Activated CD4-positive, CD25-positive, alpha-beta regulatory T cell (primary cell): ENCODE results near the gene TNFAIP8.

ENCODE experiments used
- DNase-seq, 4 experiments: peaks; one replicate each; lab custom pipeline; 2025; lab: John Stamatoyannopoulos, UW

Gene TNFAIP8

DNA sequence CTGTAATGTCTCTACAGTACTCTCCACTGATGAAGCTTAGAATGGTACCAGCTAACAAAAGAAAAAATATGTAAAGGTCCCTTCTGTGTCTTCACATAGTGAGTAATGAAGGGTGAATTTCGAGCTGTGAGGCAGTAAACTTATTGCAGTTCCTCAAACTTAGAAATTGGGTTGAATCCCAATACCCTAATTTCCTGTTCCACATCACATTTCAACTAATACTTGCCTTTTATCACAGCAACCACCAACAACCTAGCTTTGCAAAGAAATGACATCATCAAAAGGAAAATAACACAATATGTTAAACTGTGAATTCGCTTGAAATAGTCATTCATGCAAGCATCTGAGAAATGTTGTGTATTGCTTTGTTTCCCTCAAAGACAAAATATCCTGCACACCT, 9.4 kb upstream of the TNFAIP8 start:
- DNase-seq: no peak

DNA sequence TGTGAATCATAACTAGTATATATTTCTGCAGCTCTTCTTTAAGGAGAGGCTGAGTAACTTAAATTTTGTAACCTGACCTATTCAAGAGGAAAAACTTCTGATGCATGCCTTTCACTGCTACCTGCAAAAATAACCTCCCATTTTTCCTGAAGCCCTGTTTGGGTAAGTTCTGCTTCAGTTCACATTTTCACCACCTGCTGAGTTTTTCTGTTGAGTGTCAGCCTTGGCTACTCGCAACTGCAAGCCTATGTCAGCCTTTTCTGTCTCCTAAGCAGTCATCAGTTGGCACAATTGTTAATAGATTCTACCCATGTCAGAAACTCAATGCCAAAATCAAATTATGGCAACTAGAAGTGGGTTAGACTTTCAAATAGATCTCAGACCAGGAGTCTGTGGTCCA, 8.2 kb upstream of the TNFAIP8 start:
- DNase-seq: no peak

DNA sequence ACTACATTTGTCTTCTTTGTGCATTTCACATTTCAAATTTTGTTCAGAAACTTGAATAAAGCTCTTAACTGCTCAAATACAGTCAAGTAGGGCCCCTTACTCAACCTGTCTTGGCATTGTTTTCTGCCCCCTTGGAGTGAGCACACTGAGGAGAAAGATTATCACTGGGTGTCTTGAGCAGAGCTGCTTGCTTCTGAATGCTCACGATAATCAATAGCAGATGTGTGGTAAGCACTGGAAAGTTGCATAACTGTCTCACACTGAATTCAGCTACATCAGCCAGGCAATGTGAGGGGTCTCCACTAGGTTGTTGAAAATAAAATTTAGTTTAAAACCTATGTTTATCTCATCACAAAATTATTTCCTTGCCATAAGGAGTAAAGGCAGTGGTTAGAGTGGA, 7.8 kb upstream of the TNFAIP8 start:
- DNase-seq: no peak

DNA sequence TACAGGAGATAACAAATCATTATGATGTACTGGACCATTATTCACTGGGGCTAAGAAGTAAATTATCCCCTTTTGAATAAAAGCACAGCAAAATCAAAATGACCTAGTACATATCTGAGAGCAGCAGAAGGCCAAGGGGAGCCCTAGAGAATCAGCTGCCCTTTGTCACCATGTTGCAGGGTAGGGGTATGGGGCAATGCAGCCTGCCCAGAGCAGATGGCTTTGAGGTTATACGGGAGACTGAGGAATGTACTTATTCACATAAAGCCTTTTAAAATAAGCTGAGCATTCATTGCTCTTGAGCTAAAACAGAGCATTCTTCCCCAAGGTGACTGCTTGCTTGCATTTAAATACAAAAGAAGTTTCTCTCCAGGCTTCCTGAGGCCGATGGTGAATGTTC, 2.6 kb upstream of the TNFAIP8 start:
- no peak for DNase-seq

- peak in 1 of 4 experiments; percentile 7 for DNase-seq
Observed at GRCh38 chr5:119353686-119354366, 2.0 kb upstream of the TNFAIP8 start.

GRCh38 chr5:119354537-119355243, 1.1 kb upstream of the TNFAIP8 start:
- DNase-seq: no peak

- DNase-seq: peak in 1 of 4 experiments; percentile 12
Observed at GRCh38 chr5:119355244-119355638, 578 bp upstream of the TNFAIP8 start.

GRCh38 chr5:119356612-119357188, 881 bp downstream of the TNFAIP8 start:
- DNase-seq: no peak

- DNase-seq: no peak
Observed at GRCh38 chr5:119357270-119357669, 1.5 kb downstream of the TNFAIP8 start.

GRCh38 chr5:119357808-119358529, 2.1 kb downstream of the TNFAIP8 start:
- no peak for DNase-seq

- no peak for DNase-seq
Observed at GRCh38 chr5:119358530-119358900, 2.7 kb downstream of the TNFAIP8 start.

DNA sequence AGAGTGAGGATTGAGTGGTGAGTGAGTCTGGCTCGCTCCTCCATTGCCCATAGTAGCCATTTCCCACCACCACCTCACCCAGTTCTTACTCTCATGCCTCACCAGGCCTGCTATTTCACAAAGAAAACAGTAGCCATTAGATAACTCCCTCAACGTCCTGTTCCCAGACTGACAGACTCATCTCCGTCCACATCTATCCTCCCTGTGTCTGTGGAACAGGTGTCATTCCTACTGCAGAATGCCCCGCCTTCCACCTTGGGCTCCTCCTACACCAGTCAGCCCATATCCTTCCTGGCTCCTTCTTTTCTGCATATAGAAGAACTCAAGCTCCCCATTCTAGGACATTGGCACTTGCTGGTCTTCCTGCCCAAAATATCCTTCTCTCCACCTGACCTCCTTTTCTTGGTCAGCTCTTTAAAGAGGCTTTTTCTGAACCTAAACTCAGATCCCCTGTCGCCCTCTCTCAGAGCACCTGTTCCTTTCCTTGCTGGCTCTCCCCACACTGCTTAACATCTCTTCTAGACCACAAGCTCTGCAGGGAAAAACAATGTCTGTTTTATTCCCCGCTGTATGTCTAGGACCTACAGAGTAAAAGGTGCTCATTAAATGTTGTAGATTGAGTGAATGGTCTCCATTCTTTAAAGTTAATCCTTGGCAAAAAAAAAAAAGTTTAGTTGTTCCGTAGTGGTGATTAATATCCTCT, 3.2 kb downstream of the TNFAIP8 start:
- no peak for DNase-seq

- no peak for DNase-seq
Observed at GRCh38 chr5:119359737-119360413, 4.1 kb downstream of the TNFAIP8 start.

- DNase-seq: no peak
Observed at GRCh38 chr5:119360905-119361593, 5.2 kb downstream of the TNFAIP8 start.

GRCh38 chr5:119361594-119362125, 5.8 kb downstream of the TNFAIP8 start:
- DNase-seq: no peak

DNA sequence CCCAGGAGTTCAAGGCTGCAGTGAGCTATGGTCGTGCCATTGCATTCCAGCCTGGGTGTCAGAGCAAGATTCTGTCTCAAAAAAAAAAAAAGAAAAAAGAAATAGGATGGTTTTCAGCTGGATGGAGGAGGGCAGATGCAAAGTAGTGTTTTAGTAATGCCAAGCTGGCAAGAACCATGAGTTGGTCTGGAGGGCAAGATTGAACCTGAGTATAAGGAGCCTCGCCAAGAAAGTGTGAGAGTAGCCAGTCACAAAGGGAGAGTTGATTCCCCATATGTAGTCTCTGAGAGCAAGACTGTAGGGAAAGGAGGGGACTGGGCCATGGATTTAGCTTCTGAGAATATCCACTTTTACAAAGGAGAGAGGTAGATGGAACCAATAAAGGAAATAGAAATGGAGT, 6.9 kb downstream of the TNFAIP8 start:
- DNase-seq: no peak

DNA sequence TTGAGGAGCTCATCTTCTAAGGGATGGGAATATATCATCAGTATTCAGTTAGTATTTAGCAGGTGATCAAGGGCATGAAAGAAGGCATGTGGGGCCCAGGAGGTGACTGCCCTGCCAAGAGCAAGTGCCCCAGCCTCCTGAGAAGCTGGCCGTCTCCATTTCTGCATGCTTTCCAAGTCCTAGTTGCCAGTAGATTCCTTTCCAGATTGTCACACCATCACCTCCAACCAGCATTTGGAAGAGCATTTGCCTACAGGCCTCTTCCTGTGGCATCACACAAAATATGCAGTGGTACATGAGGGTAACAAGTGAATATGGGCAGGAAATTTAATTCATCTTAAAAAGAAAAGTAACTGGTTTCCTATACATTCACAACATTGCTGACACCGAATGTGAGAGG, 7.5 kb downstream of the TNFAIP8 start:
- no peak for DNase-seq

DNA sequence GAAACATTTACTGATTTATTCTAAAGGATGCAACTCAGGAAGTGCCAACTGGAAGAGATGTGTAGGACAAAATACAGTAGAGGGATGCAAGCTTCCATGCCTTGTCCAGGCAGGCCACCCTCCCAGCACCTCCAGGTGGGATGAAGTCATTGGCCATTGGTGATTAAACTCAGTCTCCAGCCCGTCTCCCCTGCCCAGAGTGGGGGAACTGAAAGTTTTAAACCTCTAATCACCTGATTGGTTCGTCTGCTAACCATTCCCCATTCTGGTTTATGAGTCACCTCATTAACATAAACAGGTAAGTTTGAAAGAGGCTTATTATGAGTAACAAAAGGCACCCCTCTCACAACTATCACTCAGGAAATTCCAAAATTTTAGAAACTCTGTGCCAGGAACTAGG, 8.1 kb downstream of the TNFAIP8 start:
- DNase-seq: no peak

DNA sequence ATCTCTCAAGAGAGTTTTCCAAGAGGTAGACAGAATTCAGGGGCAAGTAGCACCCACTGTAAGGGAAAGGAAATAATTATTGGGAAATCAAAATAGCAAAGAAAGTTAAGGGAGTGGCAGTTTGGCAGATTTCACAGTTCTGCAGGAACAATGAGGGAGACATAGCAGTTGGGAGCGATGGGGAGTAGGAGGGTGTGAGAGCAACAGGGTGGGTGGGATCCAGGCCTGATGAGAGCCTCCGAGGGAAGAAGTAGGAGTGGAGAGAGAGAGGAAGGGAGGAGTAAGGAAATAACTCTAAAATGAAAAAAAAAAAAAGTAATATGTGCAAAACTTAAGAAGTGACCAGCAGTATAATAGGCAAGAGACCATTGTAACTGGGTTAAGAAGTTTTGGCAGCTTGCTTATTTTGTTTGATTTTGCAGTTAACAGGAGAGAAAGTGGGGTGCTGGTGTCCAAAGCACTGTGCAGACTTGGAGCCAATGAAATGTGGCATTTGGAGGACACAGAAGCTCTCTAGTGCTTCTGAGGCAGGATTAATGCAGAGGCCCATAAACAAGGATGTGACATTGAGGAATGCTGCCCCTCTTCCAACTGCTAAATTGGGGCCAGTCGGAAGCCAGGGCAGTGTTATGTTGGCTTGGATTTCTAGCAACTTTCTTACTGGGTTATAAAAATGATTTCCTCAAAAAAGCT, 10.2 kb downstream of the TNFAIP8 start:
- no peak for DNase-seq

DNA sequence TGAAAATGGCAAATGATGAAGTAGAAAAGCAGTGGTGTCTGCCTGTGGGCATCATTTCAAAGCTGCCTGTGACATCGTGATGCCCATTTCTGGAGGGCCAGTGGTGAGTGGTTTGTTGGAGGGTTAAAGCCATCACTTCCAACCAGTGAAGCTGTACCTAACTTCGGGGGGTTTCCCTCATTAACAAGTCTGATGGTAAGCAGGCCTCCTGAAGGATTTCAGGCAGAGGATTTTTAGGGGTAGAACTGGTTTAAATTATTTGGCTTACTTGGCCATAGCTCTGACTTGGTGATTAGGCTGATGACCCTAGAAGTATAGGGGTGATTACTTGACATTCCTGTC, 10.7 kb downstream of the TNFAIP8 start:
- DNase-seq: no peak
